Retinal pigment epithelial cell (primary cell): Measurements from ENCODE around the gene TMEM151A.
A peak's percentile ranks its signal among the peaks of the same experiment; 100 is the strongest.

Experiments used
- DNase-seq: peaks from one replicate; pipeline ENCODE4 v3.0.0-alpha.2; 2010; ENCODE audit warnings: low read depth
- H3K4me3 ChIP-seq: 2 replicates; pipeline ENCODE4 v1.5.1; 2011; ENCODE audit warnings: mild to moderate bottlenecking, low read length, control low read depth, moderate library complexity
- CTCF ChIP-seq: conservative IDR thresholded peaks from 2 replicates; pipeline ENCODE4 v1.5.1; 2011; ENCODE audit warnings: low read depth, low read length, control low read depth, inconsistent platforms

TMEM151A gene

DNA sequence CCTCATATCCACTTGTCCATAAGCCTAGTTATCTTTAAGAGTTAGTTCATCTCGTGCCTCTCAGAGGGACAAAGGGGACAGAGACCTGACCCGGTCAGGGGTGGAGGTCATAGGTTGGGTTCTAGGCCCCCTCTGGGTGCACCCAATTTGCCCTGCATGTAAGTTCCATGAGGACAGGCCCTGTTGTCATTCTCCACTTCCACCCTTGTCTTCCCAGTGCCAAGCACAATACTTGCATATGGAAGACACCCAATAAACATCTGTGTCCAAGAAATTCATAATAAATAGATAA, 1.4 kb upstream of the TMEM151A start:
- TF ChIP-seq CTCF = no peak
- no peak overlapping the region for H3K4me3 ChIP-seq
- no peak for DNase-seq

DNA sequence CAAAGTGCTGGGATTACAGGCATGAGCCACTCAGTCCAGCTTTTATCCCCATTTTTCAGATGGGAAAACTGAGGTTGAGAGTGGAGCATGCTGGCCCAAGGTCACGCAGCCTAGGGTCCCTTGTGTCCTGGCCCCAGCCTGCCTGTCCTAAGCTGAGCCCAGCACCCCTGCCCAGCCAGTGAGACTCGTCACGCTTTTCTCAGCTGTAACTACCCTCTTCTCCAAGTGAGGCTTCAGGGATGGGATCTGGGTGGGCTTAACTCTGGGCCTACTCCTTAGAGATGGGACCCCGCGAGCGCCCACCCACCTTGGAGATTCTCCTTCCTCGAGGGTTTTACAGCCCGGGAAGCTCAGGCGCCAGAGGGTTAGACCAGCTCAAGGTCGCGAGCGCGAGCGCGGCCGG, 390 bp upstream of the TMEM151A start:
- H3K4me3 ChIP-seq = peak overlapping the region; percentile 51
- no peak for TF ChIP-seq CTCF
- DNase-seq = no peak

GRCh38 chr11:66292543-66293332, 1.0 kb downstream of the TMEM151A start:
- no peak for DNase-seq
- peak overlapping the region; percentile 87 for H3K4me3 ChIP-seq
- TF ChIP-seq CTCF = no peak

GRCh38 chr11:66293352-66293751, 1.7 kb downstream of the TMEM151A start:
- TF ChIP-seq CTCF = no peak
- no peak for DNase-seq
- peak overlapping the region; percentile 87 for H3K4me3 ChIP-seq

DNA sequence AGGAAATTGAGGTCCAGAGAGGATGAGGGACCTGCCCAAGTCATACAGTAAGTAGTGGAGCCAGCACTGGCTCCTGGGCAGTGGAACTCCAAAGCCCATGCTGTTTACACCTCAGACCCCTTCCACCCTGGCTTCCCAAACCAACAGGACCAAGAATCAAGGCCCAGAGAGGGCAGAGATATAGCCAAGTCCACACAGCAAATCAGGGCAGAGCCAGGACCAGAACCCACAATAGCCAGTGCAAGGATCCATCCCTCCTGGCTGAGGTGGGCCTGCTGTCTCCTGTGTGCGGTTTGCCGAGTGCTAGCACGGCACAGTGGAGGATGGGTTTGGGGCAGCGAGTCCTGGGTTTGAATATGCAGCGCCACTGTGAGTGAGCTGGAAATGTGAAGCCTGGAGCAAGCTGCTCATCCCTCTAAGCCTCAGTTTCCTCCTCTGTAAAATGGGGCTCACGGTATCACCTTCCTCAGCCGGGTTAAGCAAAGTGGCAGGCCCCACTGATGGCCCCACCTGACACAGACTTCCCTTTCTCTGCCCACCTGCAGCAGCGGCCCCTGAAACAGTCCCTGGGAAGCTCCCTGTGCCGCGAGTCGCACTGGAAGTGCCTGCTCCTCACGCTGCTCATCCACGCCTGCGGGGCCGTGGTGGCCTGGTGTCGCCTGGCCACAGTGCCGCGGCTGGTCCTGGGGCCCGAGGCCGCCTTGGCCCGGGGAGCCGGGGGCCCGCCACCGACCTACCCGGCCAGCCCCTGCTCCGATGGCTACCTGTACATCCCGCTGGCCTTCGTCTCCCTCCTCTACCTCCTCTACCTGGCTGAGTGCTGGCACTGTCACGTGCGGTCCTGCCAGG, 2.3 kb downstream of the TMEM151A start:
- TF ChIP-seq CTCF = no peak
- peak overlapping the region; percentile 87 for H3K4me3 ChIP-seq
- no peak for DNase-seq

- no peak for DNase-seq
- H3K4me3 ChIP-seq = no peak overlapping the region
- no peak for TF ChIP-seq CTCF
Measured at GRCh38 chr11:66294626-66295620, 3.2 kb downstream of the TMEM151A start.
